Activated CD4-positive, alpha-beta memory T cell treated with anti-CD3 and anti-CD28 coated beads for 36 hours (primary cell): Measurements from ENCODE around the gene RAB26. TPM values are rescaled to one million over a fixed set of nuclear protein-coding genes. Genes with fewer than 3 reads are reported as not detected.
A peak's percentile ranks its signal among the peaks of the same experiment; 100 is the strongest.

Experiments
- CTCF ChIA-PET: fragments of 350-600 bp; sonication (Branson Sonifier 250); formaldehyde crosslinking; loops from one replicate; lab custom pipeline; 2021; ENCODE audit warnings: antibody characterized with exemption, inconsistent platforms; lab: Charles Lee
- POLR2A ChIA-PET: fragments of 350-600 bp; sonication (Branson Sonifier 250); formaldehyde crosslinking; loops from one replicate; lab custom pipeline; 2021; ENCODE audit warnings: antibody characterized with exemption; lab: Charles Lee
- DNase-seq: peaks from one replicate; pipeline ENCODE4 v3.0.0-alpha.2; 2020
- H3K27ac Mint-ChIP-seq: one replicate; pipeline ENCODE4 v1.8.0; 2021; ENCODE audit warnings: mixed read lengths
- H3K27me3 Mint-ChIP-seq: one replicate; pipeline ENCODE4 v1.8.0; 2021; ENCODE audit warnings: mixed read lengths
- H3K36me3 Mint-ChIP-seq: one replicate; pipeline ENCODE4 v1.8.0; 2021; ENCODE audit warnings: mixed read lengths
- H3K4me1 Mint-ChIP-seq: one replicate; pipeline ENCODE4 v1.8.0; 2021; ENCODE audit warnings: low read depth, mixed read lengths
- H3K4me3 Mint-ChIP-seq: one replicate; pipeline ENCODE4 v1.8.0; 2021; ENCODE audit warnings: mild to moderate bottlenecking, mixed read lengths
- H3K9me3 Mint-ChIP-seq: one replicate; pipeline ENCODE4 v1.8.0; 2021; ENCODE audit warnings: mixed read lengths
- intact Hi-C: fragments of 100-400 bp; cut with micrococcal nuclease; formaldehyde crosslinking; loops from one replicate; pipeline ENCODE4 v1.15.1; 2023
- total RNA-seq, 2 experiments: library from RNA; stranded (reverse); gene quantifications; one replicate each; pipeline ENCODE4 v1.2.3, GENCODE V29; 2021

Gene RAB26
- total RNA-seq, 2 experiments from 2014 or later = 0.33 TPM; not detected in 1

- H3K27ac Mint-ChIP-seq = no peak overlapping the region
- intact Hi-C loops = no loop called here
- H3K4me3 Mint-ChIP-seq = no peak overlapping the region
- H3K27me3 Mint-ChIP-seq = no peaks in the 10 kb centered on the region
- DNase-seq = no peak
- peaks cover 41% of the 10 kb centered on the region for H3K36me3 Mint-ChIP-seq
- ChIA-PET POLR2A (interaction anchor here (1.5 kb wide), 1 partner anchor 13 kb away, joined by 5 read pairs; no protein-coding TSS in a partner anchor), CTCF (interaction anchor here (0.6 to 3.1 kb wide), 4 partner anchors 10 to 147 kb away, joined by 3 to 24 read pairs (median 4); partner anchors contain the start of gene PKD1)
- peaks cover 27% of the 10 kb centered on the region for H3K4me1 Mint-ChIP-seq
- no peaks in the 10 kb centered on the region for H3K9me3 Mint-ChIP-seq
These were observed 2.2 kb downstream of the RAB26 start for GRCh38 chr16:2150418-2151187.

GRCh38 chr16:2151188-2152091 is 3.0 kb downstream of the RAB26 start:
- H3K4me1 Mint-ChIP-seq = peaks cover 30% of the 10 kb centered on the region
- intact Hi-C loops = no loop called here

GRCh38 chr16:2152695-2153506 is 4.5 kb downstream of the RAB26 start:
- no peaks in the 10 kb centered on the region for H3K27me3 Mint-ChIP-seq
- DNase-seq = peak; percentile 33

More at GRCh38 chr16:2151188-2152091, 3.0 kb downstream of the RAB26 start:
- no peak for DNase-seq
- peaks cover 43% of the 10 kb centered on the region for H3K36me3 Mint-ChIP-seq
- CTCF ChIA-PET = interaction anchor here (0.6 to 3.1 kb wide), 4 partner anchors 11 to 148 kb away, joined by 3 to 24 read pairs (median 4); partner anchors contain the start of gene PKD1
- POLR2A ChIA-PET = interaction anchor here (1.3 to 3.2 kb wide), 3 partner anchors 11 to 180 kb away, joined by 5 to 12 read pairs (median 5); partner anchors contain the start of gene TBL3
- peak overlapping the region; percentile 93 for H3K4me3 Mint-ChIP-seq
- H3K27ac Mint-ChIP-seq = peak overlapping the region; percentile 59
- no peaks in the 10 kb centered on the region for H3K27me3 Mint-ChIP-seq
- no peaks in the 10 kb centered on the region for H3K9me3 Mint-ChIP-seq

GRCh38 chr16:2154533-2155090 is 6.2 kb downstream of the RAB26 start:
- Mint-ChIP-seq H3K4me3 (peak overlapping the region; percentile 93), H3K9me3 (no peaks in the 10 kb centered on the region), H3K36me3 (peaks cover 43% of the 10 kb centered on the region), H3K4me1 (peaks cover 47% of the 10 kb centered on the region), H3K27me3 (no peaks in the 10 kb centered on the region), H3K27ac (peak overlapping the region; percentile 74)
- ChIA-PET CTCF (interaction anchor here (1.0 to 1.9 kb wide), 7 partner anchors 14 to 381 kb away, joined by 3 to 11 read pairs (median 5); partner anchors contain the start of genes ECI1, NTHL1, NUBP2 and SPSB3), POLR2A (interaction anchor here (0.6 to 4.0 kb wide), 22 partner anchors 9 to 378 kb away, joined by 3 to 26 read pairs (median 5); partner anchors contain the start of genes E4F1, ECI1, NDUFB10 and NPW)
- intact Hi-C loops = loop anchor here (1.0 to 5.0 kb wide), 4 partner anchors 60 to 113 kb away; partner anchors contain the start of genes E4F1, NTHL1, PGP and RNPS1
- peak; percentile 28 for DNase-seq

More at GRCh38 chr16:2152695-2153506, 4.5 kb downstream of the RAB26 start:
- intact Hi-C loops = loop anchor here (1.0 kb wide), 1 partner anchor 130 kb away; no protein-coding TSS in a partner anchor
- no peaks in the 10 kb centered on the region for H3K9me3 Mint-ChIP-seq
- H3K36me3 Mint-ChIP-seq = peaks cover 43% of the 10 kb centered on the region
- H3K4me3 Mint-ChIP-seq = peak overlapping the region; percentile 93
- H3K27ac Mint-ChIP-seq = peak overlapping the region; percentile 74
- H3K4me1 Mint-ChIP-seq = peaks cover 45% of the 10 kb centered on the region
- CTCF ChIA-PET = interaction anchor here (1.0 to 3.1 kb wide), 7 partner anchors 12 to 149 kb away, joined by 3 to 24 read pairs (median 5); partner anchors contain the start of genes ECI1, NHERF2, NTHL1 and TSC2
- POLR2A ChIA-PET = interaction anchor here (0.9 to 4.0 kb wide), 6 partner anchors 8 to 188 kb away, joined by 3 to 26 read pairs (median 4); partner anchors contain the start of genes RPS2 and TBL3

- H3K27ac Mint-ChIP-seq = peak within 1 kb of the TSS; percentile 87
- no peaks in the 10 kb centered on the region for H3K9me3 Mint-ChIP-seq
- ChIA-PET POLR2A (interaction anchor here (0.6 to 4.0 kb wide), 26 partner anchors 10 to 377 kb away, joined by 3 to 26 read pairs (median 5); partner anchors contain the start of genes E4F1, ECI1, NDUFB10 and NPW), CTCF (interaction anchor here (0.7 to 1.9 kb wide), 13 partner anchors 8 to 450 kb away, joined by 3 to 11 read pairs (median 3); partner anchors contain the start of genes ECI1, NTHL1, NUBP2 and SPSB3)
- intact Hi-C loops = loop anchor here (1.0 to 5.0 kb wide), 4 partner anchors 59 to 112 kb away; partner anchors contain the start of genes E4F1, NTHL1, PGP and RNPS1
- H3K4me1 Mint-ChIP-seq = peaks cover 42% of the 10 kb centered on the region
- no peaks in the 10 kb centered on the region for H3K27me3 Mint-ChIP-seq
- peak within 1 kb of the TSS; percentile 93 for H3K4me3 Mint-ChIP-seq
- peak; percentile 98 for DNase-seq
- peaks cover 43% of the 10 kb centered on the region for H3K36me3 Mint-ChIP-seq
These were observed 6.9 kb downstream of the RAB26 start, which contains the start of gene TRAF7 for GRCh38 chr16:2155091-2155950. Gene TRAF7, plus strand, starts transcription at chr16:2155782. Its CDS starts 8,139 bp downstream, at chr16:2163921.

GRCh38 chr16:2155977-2156848 is 7.8 kb downstream of the RAB26 start:
- DNase-seq = peak; percentile 32
- Mint-ChIP-seq H3K27me3 (no peaks in the 10 kb centered on the region), H3K27ac (peak overlapping the region; percentile 87), H3K4me1 (peaks cover 39% of the 10 kb centered on the region), H3K4me3 (peak overlapping the region; percentile 93), H3K36me3 (peaks cover 40% of the 10 kb centered on the region), H3K9me3 (no peaks in the 10 kb centered on the region)
- CTCF ChIA-PET = interaction anchor here (0.8 to 1.9 kb wide), 10 partner anchors 8 to 451 kb away, joined by 3 to 11 read pairs (median 3); partner anchors contain the start of genes NTHL1, NUBP2, SPSB3 and TSC2
- intact Hi-C loops = loop anchor here (1.0 to 5.0 kb wide), 4 partner anchors 59 to 111 kb away; partner anchors contain the start of genes E4F1, NTHL1, PGP and RNPS1
- POLR2A ChIA-PET = interaction anchor here (0.7 to 4.0 kb wide), 20 partner anchors 11 to 376 kb away, joined by 3 to 26 read pairs (median 6); partner anchors contain the start of genes E4F1, ECI1, NDUFB10 and NTHL1

GRCh38 chr16:2156849-2157224 is 8.4 kb downstream of the RAB26 start:
- no peaks in the 10 kb centered on the region for H3K27me3 Mint-ChIP-seq
- intact Hi-C loops = loop anchor here (5.0 kb wide), 1 partner anchor 110 kb away; the partner anchor contains the start of gene RNPS1
- no peak overlapping the region for H3K27ac Mint-ChIP-seq
- POLR2A ChIA-PET = no interaction called here
- no peak for DNase-seq
- H3K4me1 Mint-ChIP-seq = peaks cover 33% of the 10 kb centered on the region
- peak overlapping the region; percentile 93 for H3K4me3 Mint-ChIP-seq
- CTCF ChIA-PET = no interaction called here
- no peaks in the 10 kb centered on the region for H3K9me3 Mint-ChIP-seq
- peaks cover 34% of the 10 kb centered on the region for H3K36me3 Mint-ChIP-seq

GRCh38 chr16:2157480-2158261 is 9.2 kb downstream of the RAB26 start:
- H3K27ac Mint-ChIP-seq = no peak overlapping the region

More at GRCh38 chr16:2157480-2158261, 9.2 kb downstream of the RAB26 start:
- H3K9me3 Mint-ChIP-seq = no peaks in the 10 kb centered on the region
- DNase-seq = no peak
- ChIA-PET POLR2A (no interaction called here), CTCF (no interaction called here)
- intact Hi-C loops = loop anchor here (5.0 kb wide), 1 partner anchor 110 kb away; the partner anchor contains the start of gene RNPS1
- no peaks in the 10 kb centered on the region for H3K27me3 Mint-ChIP-seq
- H3K36me3 Mint-ChIP-seq = peaks cover 29% of the 10 kb centered on the region
- H3K4me3 Mint-ChIP-seq = peak overlapping the region; percentile 93
- H3K4me1 Mint-ChIP-seq = peaks cover 29% of the 10 kb centered on the region
